ENCODE measurements around the gene MECP2.

The MECP2 gene

DNA sequence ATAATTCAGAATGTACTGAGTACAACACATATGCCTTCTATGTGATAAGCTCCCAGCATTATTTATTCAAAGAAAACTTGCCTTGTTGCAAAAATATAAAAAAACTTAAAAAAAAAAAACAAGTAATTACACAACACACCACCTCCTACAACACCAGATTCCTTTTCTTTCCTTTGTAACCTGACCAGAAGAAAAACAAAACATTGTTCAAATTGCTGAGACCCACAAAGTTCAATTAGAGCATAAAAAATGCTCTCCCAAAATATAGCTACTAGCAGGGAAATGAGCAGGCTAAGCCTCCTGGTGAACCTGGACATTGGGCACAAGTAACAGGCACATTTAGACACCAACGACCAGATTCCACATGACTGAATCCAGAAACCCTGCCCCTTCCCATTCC, 38.3 kb downstream of the MECP2 start:
- no peak for DNase-seq

DNA sequence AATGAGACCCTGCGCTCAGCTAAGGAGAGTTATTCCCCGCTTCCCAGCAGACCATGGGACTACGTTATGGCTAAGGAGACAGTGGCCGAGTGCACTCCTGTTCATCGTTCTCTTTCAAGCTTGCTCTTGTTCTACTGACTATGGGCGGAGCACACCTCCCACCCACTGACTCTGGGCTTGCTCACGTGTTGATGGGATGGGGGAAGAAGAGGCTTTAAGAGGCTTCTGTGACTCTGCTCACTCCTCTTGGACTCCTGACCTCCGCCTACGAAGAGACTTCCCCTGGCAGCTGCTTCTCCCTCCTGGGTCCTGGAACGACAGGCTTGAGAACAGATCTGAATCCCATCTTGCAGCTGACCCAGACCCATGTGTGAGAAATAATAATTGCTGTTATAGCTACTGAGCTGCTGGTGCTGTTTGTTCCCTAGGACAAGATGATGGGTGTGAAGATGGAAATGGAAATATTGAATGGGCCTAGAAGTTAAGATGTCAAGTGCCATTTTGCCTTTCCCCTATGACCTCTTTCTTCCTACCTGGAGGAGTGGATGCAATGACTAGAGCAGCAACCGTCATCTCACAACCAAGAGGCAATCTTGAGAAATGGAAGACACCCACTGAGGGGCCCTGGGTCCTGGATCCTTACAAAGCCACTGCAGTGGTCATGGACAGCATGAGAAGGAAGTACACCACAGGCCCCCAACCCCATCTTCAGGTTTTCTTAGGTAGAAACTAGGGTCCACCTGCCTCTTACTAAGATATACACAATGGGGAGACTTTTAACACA, 39.1 kb downstream of the MECP2 start:
- DNase-seq, result no peak

DNA sequence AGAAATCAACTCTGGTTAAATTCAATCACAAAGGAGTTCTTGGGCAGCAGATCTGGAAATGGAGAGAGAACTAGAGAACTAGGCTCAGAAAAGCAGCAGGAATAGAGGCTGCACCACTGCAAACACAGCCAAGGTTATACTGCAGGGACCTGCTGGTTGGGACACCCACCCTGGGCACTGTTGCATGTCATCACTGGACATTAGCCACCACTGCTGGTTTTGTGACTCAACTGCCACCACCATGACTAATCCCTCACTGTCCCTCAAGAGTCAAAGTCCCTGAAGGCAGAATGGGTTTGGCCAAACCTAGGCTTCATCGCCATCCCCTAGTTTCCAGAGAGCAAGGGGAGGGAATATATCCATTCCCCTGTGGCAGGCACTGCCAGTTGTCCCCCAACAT, 39.7 kb downstream of the MECP2 start:
- no peak for DNase-seq

DNA sequence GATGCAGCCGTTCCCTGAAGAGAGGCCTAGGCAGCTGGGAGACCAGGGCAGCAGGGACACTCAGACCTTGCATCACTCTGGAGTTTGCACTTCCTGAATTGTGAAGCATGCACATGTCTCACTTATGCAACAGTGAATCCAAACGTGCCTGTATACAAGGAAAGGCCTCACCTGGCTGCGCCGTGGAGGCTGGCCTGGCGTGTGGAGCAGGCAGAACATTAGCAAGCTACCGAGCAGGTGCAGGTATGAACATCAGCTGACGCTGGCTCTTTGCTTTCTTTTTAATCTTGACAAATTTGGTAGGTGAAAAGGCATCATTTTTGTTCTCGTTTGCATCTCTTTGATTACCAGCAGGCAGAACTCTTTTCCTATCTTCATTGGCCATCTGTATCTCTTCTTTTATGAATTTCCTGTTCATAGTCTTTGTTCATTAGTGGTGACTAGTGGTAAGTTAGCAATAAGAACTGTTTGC, 40.7 kb downstream of the MECP2 start:
- no peak for DNase-seq

DNA sequence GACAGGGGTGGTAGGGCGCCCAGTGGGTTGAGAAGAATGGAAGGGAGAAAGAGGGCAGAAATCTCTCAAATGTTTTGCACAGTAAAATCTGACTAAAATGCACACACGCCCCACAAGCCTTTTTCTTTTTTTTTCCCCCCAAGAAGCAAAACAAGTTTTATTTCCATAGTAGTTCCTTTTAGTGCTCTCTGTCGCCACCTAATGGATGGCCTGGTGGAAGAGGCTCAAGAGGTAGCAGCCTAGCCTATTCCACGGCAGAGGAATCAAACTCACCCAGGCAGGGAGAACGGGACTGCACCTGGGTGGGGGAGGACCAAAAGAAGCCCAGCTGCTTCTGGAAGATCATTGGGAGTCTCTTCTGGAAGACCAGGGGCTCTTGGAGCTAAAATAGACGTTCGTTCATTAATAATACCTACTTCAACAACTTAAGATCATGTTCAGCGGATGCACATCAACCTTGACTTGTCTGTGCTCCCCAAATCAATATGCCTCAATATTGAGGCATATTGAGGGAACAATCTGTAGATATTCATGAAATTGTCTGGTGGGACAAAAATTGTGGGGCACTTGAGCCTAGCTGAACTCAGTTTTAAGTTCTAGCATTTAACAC, 46.2 kb downstream of the MECP2 start:
- peak; percentile 74 to 79 for DNase-seq

DNA sequence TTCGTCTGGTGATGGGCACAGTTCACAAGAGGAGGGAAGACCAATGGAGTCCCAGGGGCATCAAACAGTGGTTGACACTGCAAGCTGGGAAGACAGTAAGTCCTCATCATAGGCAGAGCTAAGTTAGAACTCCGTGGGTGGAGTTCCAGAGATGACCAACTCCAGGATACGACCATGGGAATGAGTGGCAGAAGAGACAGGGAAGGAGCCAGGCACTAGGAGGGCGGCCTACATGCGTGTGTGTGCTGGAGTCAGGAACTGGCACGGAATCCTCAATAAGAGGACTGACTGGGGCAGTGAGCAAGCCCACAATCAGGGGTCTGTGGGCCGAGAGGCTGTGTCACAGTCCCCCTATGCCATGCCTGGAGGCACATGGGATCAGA, 47.4 kb downstream of the MECP2 start:
- DNase-seq, result no peak

DNA sequence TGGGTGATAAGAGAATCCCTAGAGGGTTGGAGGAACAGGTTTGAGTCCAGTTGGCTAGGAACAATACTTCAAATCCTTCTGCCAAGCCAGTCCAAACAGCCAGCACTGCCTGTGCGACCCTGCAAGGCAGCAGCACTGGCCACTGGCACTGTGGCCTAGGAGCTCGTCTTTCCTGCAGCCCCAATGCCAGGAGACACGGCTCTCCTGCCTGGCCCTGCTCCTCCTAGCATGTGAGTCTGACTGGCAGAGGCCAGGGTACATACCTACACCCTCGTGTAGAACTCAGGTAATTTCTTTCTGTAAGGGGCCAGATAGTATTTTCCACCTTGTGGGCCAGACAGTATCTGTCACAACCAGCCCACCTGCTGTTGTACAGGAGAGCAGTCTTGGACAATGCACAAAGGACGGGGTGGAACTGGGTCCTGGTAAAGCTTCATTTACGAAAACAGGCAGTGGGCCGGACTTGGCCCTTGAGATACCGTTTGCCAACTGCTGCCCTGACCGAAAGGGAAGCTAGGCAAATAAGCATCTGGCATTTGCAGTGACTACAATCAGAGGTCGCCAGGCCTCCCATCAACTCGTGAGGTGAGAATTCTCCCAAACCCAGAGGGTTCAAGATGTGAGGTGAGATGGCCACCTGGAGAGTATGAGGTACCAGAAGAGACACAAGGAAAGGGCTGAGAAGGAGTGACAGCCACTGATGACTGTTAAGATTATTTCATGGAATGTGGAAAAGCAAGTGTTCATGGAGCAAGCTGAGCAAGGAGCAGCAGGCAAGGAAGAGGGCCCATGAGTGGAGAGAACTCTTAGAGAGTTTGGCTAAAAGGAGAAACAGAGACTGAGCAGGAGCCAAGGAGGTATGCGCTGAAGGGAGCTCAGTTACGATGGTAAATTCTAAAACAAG, 48.1 kb downstream of the MECP2 start:
- no peak for DNase-seq

DNA sequence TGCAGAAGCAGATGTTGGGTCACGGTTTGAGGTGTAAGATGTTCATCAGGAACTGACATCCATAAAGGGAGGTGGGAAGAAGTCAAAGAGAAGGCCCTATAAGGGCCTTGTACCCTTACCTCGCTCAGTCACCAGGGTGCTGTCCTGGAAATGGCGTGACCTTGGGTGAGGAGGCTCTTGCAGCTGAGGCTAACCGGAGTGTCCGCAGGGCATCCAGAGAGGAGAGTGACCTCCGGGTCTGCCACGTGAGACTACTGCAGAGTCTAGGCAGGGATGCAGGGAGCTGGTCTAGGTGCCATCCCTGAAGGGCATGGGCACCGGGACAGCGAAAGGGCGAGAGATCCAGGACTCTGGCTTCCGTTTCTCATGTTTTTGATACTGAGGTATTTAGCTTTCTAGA, 49.1 kb downstream of the MECP2 start:
- DNase-seq, result no peak

DNA sequence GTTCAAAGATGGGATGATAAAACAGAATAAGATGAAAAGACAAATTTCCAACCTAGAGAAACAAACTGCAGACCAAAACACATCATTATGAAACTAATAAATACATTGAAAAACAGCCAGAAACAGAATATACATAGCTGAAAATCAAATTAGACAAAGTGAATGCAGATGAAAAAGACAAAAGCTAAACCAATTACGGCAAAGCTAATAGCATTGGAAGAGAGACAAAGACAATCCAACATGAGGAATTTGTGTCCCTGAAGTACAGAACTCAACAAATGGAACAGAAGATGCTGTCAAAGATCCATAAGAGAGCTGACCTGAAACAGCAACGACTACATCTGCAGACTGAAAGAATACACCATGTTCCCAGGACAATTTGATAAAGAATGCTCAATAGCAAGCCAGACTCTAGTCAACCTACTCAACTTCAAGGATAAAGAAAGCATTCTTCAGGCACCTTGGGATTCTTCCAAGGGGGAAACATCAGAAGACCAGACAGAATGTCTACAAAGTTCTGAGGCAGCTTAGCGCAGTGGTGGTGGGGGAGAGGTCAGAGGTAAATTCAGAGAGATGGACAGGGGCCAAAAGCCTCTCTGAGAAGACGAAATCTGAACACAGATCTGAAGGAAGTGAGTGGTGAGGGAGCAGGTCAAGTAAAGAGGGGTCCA, 50.4 kb downstream of the MECP2 start:
- no peak for DNase-seq

DNA sequence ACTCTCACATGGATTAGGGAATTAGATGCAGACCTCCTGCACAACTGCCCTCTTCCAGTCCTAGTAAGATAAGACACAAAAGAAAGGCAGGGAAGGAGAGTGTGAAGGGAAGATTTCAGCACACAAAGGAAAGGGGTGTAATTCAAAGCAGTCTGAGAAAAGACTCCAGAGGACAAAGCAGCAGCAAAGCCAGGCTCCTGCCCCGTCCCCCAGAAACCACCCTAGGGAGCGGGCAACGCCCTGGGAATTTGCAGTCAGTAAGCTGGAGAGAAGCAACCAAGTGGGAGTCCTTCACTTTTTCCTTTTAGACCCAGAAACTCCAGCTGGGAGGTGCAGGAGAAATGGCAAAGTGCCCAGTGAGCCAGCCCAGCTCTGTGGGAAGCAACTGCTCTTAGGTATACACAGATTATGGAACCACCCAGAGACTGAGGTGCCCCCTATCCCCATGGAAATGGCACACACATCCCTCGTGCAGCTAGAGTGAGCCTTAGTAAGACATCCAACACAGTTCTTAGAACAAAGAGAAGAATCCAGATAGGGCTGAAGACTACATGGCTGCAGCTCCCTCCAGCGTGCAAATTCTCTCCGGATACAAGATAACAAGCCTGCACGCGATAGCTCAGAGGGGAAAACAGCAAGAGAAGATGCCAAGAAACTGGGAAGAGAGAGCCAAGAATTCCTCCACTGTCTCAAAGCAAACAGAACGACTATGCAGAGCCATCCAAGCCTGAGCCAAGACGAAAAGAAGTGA, 51.3 kb downstream of the MECP2 start:
- DNase-seq, result no peak

DNA sequence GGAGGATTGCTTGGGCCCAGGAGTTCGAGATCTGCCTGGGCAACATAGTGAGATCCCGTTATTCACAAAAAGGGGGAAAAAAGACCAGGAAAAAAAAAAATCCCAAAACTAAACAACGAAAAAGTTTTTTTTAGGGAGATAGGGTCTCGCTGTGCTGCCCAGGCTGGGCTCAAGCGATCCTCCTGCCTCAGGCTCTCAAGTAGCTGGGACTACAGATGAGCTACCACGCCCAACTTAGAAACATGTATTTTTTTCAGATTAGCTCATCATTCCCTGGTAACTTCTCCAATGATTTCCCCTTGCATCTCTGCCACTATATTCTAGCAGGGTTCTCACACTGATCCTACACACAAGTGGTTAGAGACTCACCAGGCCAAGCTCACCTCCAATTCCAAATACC, 53.4 kb downstream of the MECP2 start:
- no peak for DNase-seq

DNA sequence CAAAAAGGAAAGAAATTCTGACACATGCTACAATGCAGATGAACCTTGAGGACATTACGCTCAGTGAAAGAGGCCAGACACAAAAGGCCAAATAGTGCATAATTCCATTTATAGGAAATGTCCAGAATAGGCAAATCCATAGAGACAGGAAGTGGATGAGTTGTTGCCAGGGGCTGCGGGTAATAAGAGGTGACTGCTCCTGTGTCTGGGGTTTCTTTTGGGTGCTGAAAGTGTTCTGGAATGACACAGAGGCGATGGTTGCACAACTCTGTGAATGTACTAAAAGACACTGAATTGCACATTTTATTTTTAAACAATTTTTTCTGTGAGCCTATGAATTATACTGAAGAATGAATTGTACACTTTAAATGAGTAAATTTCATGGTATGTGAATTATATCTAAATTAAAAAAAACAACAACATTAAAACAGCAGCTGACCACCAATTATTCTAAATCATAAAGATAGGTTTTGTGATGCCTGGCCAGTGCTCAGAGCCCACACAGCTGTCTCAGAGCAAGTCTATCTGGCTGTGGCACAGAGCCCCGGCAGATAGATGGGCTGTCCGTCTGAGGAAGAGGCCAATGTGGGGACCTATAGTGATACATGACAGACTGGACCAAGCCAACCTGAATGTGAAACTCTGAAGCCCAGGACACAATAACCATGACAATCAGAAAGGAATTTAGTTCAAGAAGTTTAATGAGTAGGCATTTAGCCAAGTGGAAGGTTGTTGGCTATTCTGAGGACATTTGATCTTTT, 54.3 kb downstream of the MECP2 start:
- DNase-seq, result no peak

DNA sequence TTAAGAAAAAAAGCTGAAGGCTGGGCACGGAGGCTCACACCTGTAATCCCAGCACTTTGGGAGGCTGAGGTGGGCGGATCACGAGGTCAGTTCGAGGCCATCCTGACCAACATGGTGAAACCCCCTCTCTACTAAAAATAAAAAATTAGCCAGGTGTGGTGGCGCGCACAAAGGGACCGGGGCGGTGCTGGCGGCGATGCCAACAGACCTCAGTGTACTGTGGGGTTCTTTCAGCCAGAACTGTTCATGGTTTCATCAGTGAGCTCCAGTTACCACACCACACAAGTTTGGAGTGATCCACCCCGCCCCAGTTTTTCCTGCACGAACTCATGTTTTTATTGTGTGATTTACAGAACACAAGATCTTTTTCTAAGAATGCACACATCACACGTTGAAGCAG, 56.7 kb downstream of the MECP2 start:
- no peak for DNase-seq

DNA sequence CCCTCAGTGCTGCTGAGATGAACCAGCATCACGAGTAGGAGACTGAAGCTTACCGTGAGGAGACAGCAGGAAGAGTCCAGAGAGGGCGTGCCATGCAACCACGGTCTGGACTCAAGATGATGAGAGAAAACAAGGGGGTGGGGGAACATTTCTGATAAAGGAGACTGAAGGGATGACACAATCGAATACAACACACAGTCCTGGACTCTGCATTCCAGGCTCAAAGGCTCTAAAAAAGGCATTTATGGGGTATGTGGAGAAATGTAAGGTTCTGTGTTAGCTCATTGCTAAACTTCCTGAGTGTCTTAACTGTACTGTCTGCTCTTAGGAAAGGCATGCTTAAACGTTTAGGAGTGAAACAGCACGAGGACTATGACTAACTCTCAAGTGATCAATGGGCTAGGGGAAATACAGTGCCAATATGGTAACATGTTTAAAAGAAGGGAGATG, 57.2 kb downstream of the MECP2 start:
- DNase-seq, result no peak

DNA sequence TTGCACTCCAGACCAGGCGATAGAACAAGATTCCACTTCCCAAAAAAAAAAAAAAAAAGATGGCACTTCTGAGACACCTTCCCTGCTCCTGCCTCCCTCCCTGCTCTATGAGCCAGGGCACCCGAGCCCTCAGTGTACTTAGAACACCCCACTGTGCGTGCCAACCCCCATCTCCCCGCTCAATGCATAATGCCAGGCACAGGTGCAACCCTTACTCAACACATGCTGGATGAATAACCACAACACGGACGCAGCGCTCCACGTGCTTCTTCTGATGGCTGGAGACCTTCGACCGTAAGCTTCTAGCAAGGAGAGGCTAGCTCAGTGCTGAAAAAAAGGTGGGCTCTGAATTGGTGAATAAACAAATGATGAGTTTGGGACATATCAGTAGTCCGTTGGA, 57.9 kb downstream of the MECP2 start:
- DNase-seq, result no peak

DNA sequence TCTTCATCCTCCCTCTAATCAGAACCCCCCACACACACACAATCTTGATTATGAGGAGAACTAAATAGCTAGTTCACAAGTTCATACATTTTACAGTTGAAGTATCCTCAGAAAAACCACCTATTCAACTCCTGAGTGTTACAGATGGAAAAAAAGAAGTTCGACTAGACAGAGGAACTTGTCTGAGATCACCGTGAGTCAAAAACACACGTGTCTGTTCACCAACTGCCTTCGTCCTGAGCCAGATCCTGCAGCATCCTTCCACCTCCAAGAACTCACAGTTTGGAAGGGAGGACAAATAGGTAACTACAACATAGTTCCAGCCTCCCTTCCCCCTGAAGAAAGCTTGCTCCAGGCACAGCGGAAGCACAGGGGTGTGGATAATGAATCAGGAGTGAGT, 58.9 kb downstream of the MECP2 start:
- no peak for DNase-seq

DNA sequence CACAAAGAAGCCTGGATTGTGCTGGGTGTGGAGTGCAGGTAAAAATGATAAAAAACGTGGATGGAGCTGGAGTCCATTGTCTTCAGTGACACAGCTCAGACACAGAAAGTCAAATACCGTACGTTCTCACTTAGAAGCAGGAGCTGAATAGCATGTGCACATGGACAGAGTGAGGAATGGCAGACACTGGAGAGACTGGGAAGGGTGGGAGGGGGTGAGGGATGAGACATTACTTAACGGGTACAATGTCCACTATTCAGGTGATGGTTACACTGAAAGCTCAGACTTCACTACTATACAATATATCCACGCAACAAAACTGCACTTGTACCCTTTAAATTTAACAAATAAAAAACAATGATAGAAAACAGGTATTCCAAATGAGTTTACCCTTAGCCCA, 59.8 kb downstream of the MECP2 start:
- no peak for DNase-seq

DNA sequence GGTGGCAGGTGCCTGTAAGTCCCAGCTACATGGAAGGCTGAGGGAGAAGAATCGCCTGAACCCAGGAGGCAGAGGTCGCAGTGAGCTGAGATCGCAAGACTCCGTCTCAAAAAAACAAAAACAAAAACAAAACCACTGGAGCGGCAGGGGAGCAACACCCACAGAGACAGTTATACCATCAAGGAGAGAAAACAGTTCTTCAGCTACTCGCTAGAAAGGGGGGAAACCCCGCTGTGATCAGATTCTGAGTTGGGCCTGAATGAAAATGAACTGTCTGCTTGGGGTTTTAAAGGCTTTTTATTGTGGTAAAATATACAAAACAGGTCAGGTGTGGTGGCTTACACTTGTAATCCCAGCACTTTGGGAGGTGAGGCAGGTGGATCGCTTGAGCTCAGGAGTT, 61.0 kb downstream of the MECP2 start:
- no peak for DNase-seq

DNA sequence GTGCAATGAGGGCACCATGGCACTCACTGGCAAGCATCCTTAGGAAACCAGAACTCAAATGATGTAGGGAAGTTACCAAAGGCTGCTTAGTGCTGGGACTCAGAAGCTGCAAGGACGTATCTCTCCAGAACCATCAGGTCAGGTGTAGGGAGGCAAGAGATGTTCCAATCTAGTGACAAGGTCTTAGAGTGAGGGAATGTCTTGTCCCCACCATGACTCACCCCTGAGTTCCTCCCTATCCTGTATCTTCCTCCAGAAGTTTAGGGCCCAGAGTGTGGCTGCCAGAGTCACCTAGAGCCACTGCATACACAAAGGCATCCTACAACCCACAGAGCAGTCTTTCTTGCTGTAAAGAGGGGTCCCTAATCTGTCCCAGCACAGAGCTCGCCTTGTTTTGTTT, 63.7 kb downstream of the MECP2 start:
- DNase-seq, result no peak

DNA sequence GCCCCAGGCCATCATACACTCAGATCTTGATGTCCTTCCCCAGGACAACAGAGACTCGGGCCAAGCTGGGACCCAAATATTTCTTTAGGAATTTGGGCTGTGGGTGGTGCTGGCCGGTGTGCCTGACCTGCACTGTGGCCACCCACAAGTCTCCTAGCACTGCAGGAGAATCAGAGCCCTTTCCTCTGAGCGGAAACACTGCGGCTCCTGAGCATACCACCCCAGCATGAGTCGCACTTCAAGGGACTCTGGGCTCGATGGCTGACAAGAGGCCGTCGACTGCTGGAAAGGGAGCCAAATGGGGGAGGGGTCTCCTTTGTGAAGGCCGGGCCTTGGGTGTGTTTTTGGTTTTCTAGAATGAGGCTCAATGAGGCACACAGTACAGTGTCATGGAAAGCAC, 64.9 kb downstream of the MECP2 start:
- no peak for DNase-seq

DNA sequence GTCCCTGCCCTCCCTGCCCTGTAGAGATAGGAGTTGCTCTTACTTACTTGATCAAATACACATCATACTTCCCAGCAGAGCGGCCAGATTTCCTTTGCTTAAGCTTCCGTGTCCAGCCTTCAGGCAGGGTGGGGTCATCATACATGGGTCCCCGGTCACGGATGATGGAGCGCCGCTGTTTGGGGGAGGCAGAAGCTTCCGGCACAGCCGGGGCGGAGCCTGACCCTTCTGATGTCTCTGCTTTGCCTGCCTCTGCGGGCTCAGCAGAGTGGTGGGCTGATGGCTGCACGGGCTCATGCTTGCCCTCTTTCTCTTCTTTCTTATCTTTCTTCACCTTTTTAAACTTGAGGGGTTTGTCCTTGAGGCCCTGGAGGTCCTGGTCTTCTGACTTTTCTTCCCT, 65.4 kb downstream of the MECP2 start:
- no peak for DNase-seq

All from stimulated activated CD4-positive, alpha-beta T cell treated with anti-CD3 and anti-CD28 coated beads, Interleukin-2, amount 100 ng/mL, for 24 hours (primary cell).